Suprapubic skin (tissue), 4 donors: ENCODE results near the gene NHSL1. TPM values are rescaled to one million over a fixed set of nuclear protein-coding genes. Genes with fewer than 3 reads are reported as not detected.
A peak's percentile ranks its signal among the peaks of the same experiment; 100 is the strongest.

Experiments
- DNase-seq, 2 donors: peaks; one replicate each; pipeline ENCODE4 v3.0.0-alpha.2; 2019; ENCODE audit warnings: low spot score in 2 of 2
- H3K27ac ChIP-seq: fragments of 200-600 bp; sonication (generic); one replicate; pipeline ENCODE4 v1.5.1; 2019
- H3K27me3 ChIP-seq: fragments of 200-600 bp; sonication (generic); one replicate; pipeline ENCODE4 v1.5.1; 2019
- H3K36me3 ChIP-seq: fragments of 200-600 bp; sonication (generic); one replicate; pipeline ENCODE4 v1.5.1; 2019
- H3K4me1 ChIP-seq: fragments of 200-600 bp; sonication (generic); one replicate; pipeline ENCODE4 v1.5.1; 2019
- H3K4me3 ChIP-seq: fragments of 200-600 bp; sonication (generic); one replicate; pipeline ENCODE4 v1.5.1; 2019; ENCODE audit warnings: mild to moderate bottlenecking
- H3K9me3 ChIP-seq: fragments of 200-600 bp; sonication (generic); one replicate; pipeline ENCODE4 v1.5.1; 2019
- CTCF ChIP-seq, 2 donors: fragments of 200-600 bp in 1 of 2; fragments of 450-650 bp in 1 of 2; sonication (generic) in 1 of 2; IDR thresholded peaks; one replicate each; pipeline ENCODE4 v1.5.1; 2016 to 2019; ENCODE audit warnings: antibody characterized with exemption in 2 of 2, mild to moderate bottlenecking in 1 of 2, moderate library complexity in 1 of 2
- EP300 ChIP-seq: sonication (generic); formaldehyde crosslinking; IDR thresholded peaks from one replicate; pipeline ENCODE4 v1.6.1; 2017; ENCODE audit warnings: antibody characterized with exemption
- POLR2A ChIP-seq, 2 donors: fragments of 450-650 bp; IDR thresholded peaks; one replicate each; pipeline ENCODE4 v1.6.1; 2017; ENCODE audit warnings: antibody characterized with exemption in 2 of 2, mild to moderate bottlenecking in 2 of 2, moderate library complexity in 2 of 2
- POLR2AphosphoS5 ChIP-seq, 3 donors: sonication (generic); formaldehyde crosslinking; IDR thresholded peaks; one replicate each; pipeline ENCODE4 v1.6.1; 2017; ENCODE audit warnings: antibody characterized with exemption in 3 of 3
- WGBS: methylation state at CpG from one replicate; pipeline ENCODE4 v1.1.5; 2018; 5-methylcytosine and 5-hydroxymethylcytosine counted together
- total RNA-seq, 4 donors: library from RNA; depleted of rRNA; stranded (reverse); fragments of >200 nt; gene quantifications; one replicate each; pipeline ENCODE4 v1.1.0, GENCODE V29; 2016

Gene NHSL1
- total RNA-seq, 4 donors from 2014 or later = 62.6 to 105 (median 79.8) TPM

- no peaks in the 10 kb centered on the region for H3K36me3 ChIP-seq
- no peak for DNase-seq
- no peak overlapping the region for H3K27ac ChIP-seq
- H3K9me3 ChIP-seq = no peaks in the 10 kb centered on the region
- no peak overlapping the region for H3K4me3 ChIP-seq
- H3K4me1 ChIP-seq = peaks cover 19% of the 10 kb centered on the region
- no peaks in the 10 kb centered on the region for H3K27me3 ChIP-seq
- whole genome bisulfite sequencing = 97% methylated on average over 3 of the region's 3 CpGs
- TF ChIP-seq POLR2A (IDR thresholded peaks at IDR 0.05) (no peak), POLR2AphosphoS5 (IDR thresholded peaks at IDR 0.05) (no peak)
These were observed 3.3 kb upstream of the NHSL1 start for GRCh38 chr6:138502546-138502945.

GRCh38 chr6:138500867-138501446, 1.7 kb upstream of the NHSL1 start:
- no peak overlapping the region for H3K4me3 ChIP-seq
- 85% methylated on average over 5 of the region's 5 CpGs for WGBS
- H3K4me1 ChIP-seq = peaks cover 19% of the 10 kb centered on the region
- no peaks in the 10 kb centered on the region for H3K36me3 ChIP-seq
- no peak for DNase-seq
- H3K27ac ChIP-seq = no peak overlapping the region
- TF ChIP-seq POLR2A (IDR thresholded peaks at IDR 0.05) (no peak), POLR2AphosphoS5 (IDR thresholded peaks at IDR 0.05) (no peak), CTCF (IDR thresholded peaks at IDR 0.05) (no peak), EP300 (no peak)
- no peaks in the 10 kb centered on the region for H3K9me3 ChIP-seq
- no peaks in the 10 kb centered on the region for H3K27me3 ChIP-seq

GRCh38 chr6:138500045-138500665, 861 bp upstream of the NHSL1 start:
- WGBS = 60% methylated on average over 3 of the region's 3 CpGs
- Histone ChIP-seq H3K4me3 (no peak overlapping the region), H3K9me3 (no peaks in the 10 kb centered on the region), H3K27ac (no peak overlapping the region), H3K27me3 (no peaks in the 10 kb centered on the region), H3K4me1 (peaks cover 20% of the 10 kb centered on the region), H3K36me3 (no peaks in the 10 kb centered on the region)
- TF ChIP-seq POLR2A (IDR thresholded peaks at IDR 0.05) (no peak), EP300 (no peak), CTCF (IDR thresholded peaks at IDR 0.05) (no peak), POLR2AphosphoS5 (IDR thresholded peaks at IDR 0.05) (no peak)
- no peak for DNase-seq

GRCh38 chr6:138498629-138499302, 528 bp downstream of the NHSL1 start:
- TF ChIP-seq EP300 (no peak), POLR2AphosphoS5 (IDR thresholded peaks at IDR 0.05) (no peak), CTCF (IDR thresholded peaks at IDR 0.05) (no peak)
- H3K4me1 ChIP-seq = peaks cover 34% of the 10 kb centered on the region
- WGBS = 47% methylated on average over 3 of the region's 3 CpGs
- DNase-seq = no peak
- H3K27ac ChIP-seq = no peak overlapping the region
- no peaks in the 10 kb centered on the region for H3K36me3 ChIP-seq
- peak overlapping the region; percentile 2 for H3K4me3 ChIP-seq
- H3K27me3 ChIP-seq = no peaks in the 10 kb centered on the region
- no peaks in the 10 kb centered on the region for H3K9me3 ChIP-seq

- 80% methylated on average over 2 of the region's 2 CpGs for WGBS
- no peaks in the 10 kb centered on the region for H3K9me3 ChIP-seq
- no peaks in the 10 kb centered on the region for H3K27me3 ChIP-seq
- no peak overlapping the region for H3K4me3 ChIP-seq
- H3K4me1 ChIP-seq = peaks cover 40% of the 10 kb centered on the region
- no peaks in the 10 kb centered on the region for H3K36me3 ChIP-seq
- no peak for TF ChIP-seq POLR2A (IDR thresholded peaks at IDR 0.05)
- TF ChIP-seq CTCF (IDR thresholded peaks at IDR 0.05) = no peak
- no peak for TF ChIP-seq EP300
- no peak for TF ChIP-seq POLR2AphosphoS5 (IDR thresholded peaks at IDR 0.05)
- DNase-seq = no peak
- H3K27ac ChIP-seq = peak overlapping the region; percentile 19
These were observed 2.0 kb downstream of the NHSL1 start for GRCh38 chr6:138497286-138497685.
